ELR (cell line): Measurements from ENCODE around the gene BRSK2.
A peak's percentile ranks its signal among the peaks of the same experiment; 100 is the strongest.

Source experiments
- DNase-seq: peaks from one replicate; pipeline ENCODE4 v3.0.0-alpha.2; 2015; ENCODE audit warnings: low read depth

BRSK2 gene

DNA sequence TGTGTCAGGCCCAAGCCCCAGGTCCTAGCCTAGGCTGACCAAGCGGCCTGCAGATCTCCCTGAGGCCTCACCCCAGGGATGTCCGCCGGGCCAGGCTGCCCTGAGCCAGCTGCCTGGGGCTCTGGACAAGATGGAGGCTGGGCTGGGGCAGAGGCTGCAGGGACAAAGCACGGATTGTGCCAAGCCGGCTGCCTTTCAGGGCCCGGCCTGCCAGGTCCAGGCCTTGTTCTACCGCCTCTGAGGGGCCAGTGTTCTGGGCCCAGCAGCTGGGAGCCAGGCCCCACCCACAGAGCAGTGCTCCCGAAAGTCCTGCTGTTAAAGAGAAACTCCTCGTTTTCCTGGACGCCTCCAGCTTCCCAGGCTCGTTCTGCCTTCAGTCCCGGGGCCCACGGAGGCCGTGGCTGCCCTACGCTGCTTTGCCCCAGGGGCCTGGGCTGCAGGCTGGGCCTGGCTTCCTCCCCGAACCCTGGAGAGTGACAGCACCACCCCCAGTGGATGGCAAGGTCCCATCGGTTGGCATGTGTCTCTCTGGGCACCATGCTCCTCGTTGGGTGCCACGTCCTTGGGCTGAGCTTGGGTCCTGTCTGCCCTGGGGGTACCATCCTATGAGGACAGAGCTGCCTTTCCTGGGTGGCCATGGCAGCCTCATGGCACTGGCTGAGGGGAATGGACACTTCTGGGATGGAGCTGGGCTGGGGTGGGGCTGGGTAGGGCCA, 7.6 kb downstream of the BRSK2 start:
- no peak for DNase-seq

DNA sequence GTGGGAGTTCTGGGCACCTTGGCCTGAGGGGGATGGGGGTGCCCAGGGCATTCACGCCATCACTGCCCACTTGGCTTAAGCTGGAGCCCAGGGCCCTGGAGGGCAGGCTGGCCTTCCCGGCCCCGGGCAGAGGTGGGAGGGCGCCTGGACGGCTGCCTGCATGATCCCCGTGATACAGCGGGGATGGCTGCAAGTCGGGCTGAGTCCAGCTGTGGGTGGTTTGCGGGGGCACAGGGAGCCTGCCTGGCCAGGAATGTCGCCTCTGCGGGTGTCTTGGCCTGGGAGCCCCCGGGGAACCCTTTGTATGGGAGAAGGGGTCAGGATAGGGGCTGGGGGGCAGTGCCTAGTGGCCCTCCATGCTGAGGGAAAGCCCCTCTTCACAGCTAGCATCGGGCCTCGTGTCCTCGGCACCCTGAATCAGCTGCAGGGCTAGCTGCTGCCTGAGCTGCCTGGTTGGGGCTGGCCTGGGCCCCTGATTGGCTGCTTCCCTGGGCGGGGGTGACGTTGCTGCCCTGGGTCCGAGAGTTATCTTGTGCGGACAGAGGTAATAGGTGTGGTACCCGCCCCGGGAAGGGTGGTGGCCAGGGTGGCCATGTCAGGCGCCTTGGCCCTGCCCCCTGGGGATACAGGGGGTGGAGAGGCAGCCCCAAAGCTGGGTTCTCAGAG, 8.3 kb downstream of the BRSK2 start:
- DNase-seq: no peak

DNA sequence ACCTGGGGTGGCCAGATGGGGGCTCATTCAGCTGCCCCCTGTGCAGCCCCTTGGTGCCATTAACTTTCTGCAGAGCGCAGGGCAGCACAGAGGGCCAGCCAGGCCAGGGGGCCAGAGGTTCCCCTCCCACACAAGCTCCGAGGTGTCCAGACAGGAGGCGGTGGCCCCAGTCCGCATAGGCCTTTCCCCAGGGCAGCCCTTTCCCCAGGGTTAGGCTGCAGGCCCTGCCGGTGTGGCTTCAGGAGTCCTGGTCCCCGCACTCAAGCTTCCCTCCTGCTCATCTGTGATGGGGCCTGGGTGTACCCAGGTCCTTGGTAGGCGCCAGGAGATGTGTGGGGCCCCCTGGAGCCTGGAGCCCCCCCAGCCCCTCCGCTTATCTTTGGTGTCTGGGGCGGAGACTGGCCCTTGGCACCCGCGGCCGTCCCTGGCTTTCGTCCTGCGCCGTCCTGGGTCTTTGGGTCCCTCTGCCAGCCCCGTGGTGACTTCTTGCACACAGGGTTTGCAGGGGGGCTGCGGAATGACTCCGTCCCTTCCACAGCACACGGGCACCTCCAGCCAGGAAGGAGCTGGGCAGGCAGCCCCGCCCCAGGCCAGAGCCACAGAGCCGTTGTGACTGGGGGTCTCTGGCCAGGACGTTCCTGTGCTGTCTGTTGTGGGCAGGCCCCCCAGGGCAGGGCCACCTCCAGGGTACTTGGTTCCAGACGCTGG, 8.9 kb downstream of the BRSK2 start:
- no peak for DNase-seq

DNA sequence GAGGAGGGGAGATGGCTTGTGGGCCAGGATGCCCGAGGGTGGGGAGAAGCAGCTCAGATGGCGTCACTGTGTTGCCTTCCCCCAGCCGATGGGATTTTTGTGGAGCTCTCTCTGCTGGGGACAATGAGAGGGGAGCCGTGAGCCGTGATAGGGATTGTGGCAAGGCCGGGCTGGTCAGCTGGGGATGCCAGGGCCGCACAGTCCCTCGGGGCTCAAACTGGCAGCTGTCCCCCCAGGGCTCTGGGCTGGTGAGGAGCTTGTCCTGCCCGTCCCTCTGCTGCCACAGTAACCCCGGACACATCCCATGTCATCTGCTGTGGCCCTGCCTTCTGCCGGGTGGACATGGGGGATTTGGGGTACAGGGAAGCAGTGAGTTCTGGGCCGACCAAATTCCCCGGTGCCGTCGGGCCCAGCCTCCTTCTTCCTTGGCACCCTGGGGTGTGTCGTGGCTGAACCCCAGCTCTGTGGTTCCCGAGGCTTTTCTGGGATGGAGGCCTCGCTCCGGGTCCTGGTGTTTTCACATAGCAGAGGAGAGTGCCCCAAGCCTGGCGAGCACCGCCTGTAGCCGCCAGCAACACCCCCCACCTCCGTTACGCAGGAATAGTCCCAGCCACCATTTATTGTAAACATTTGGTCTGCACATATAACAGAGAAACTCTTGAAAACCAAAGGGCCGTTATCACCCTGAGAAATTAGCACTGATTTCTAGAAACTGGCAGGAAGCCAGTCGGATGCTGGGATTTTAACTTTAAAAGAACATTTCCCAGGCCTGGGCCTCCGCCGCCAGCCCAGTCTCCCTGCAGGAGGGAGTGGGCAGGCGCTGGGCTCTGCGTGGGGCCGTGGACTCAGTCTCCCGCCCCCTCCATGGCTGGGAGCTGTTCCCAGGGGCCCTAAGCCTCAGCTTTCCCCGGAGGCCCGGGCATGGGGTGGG, 9.9 kb downstream of the BRSK2 start:
- DNase-seq: no peak

DNA sequence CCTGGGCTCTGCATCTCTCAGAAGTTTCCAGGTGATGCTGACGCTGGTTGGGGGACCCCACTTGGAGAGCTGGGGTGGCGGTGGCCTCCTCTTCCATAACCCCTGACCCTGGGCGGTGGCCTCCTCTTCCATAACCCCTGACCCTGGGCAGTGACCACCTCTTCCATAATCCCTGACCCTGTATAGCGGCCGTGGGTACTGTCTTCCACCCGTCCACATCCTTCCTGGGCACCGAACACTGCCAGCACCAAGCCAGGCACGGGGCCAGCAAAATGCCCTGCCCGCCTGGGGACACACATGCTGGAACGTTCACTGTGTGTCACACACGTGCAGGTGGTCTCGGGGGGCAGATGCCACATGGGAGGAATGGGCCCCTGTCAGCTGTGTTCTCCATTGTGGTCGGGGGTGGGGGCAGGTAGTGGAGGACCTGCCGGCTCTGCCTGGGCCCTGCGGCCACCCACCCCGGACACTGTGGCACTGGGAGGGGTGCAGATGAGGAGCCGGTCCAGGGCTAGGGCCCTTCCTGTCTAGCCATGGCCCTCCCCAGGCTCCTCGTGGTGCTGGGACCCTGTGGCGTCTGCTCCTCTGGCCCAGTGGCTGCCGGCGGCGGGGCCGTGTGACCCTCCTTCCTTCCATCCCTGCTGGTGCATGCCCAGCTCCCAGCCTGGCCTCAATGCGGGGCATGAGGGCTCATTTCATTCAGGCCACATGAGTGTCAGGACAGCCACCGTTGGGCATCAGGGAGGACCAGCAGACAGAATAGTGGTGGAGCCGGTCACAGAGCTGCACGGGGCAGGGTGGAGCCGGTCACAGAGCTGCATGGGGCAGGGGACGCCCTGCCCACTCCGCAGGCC, 10.8 kb downstream of the BRSK2 start:
- no peak for DNase-seq

DNA sequence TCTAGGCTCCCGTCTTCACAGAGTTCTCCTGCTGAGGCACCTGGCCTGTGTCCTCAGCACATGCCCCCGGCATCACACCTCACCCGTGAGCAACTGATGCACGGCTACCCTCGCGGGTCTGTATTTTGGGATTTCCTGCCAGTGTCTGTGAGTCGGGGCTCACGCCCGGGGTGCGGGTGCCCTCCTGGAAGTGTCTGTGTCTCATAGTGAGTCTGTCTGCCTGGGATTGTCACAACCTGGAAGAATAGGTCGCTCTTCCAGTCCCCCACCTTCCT, 11.4 kb downstream of the BRSK2 start:
- no peak for DNase-seq

DNA sequence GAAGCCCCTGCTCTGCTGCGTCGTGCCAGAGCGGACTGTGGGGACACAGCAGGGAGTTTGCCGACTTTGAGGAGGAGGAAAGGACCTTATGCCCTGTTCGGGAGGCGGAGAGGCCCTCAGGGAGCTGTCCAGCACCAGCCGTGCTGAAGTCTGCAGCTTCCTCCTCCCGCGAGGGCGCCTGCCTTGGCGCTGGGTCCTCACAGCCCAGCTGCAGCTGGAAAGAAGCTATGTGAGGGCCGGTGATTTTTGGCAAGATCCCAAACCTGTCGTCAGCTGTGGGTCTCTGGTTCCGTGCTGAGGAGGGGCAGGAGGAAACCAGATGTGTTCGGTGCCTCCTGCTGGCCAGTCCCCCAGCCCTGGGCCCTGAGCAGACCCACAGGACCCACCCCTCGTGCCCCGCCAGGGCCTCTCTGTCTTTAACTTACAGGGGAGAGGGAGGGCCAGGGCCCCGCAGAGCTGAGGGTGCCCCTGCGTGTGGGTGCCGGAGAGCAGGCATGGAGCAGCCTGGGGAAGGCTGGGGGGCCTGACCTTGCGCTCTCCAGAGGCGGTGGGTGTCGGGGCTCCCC, 12.0 kb downstream of the BRSK2 start:
- DNase-seq: peak; percentile 50

DNA sequence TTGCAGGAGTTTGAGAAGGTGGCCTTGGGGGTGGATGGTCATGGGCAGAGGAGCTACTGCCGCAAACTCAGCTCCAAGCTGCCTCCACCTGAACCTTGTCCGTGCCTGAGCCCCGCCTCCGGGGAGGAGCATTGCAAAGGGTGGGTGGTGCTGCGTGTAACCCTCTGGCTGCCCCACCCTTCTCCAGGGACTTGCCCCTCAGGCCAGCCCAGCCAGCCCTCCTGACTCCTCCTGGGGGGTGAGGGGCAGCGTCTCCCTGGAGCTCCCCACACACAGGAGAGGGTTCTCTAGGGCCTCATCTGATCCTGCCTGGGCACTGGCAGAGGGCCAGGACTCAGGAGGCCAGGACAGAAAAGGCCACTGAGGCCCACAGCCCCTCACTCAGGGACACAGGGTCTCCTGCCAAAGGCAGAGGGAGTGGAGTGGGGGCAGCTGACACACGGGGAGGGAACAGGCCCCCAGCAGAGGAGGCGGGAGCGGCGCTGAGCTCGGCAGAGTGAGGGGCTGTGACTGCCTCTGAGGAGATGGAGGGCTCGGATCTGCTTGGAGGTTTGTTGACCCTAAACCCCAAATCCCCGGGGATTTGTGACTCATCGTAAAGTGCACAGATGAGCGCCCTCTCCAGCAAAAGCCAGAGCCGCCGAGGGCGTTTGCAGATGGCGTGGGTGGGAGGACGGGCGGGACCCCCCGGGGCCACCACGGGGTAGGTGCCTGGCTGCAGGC, 12.8 kb downstream of the BRSK2 start:
- no peak for DNase-seq

DNA sequence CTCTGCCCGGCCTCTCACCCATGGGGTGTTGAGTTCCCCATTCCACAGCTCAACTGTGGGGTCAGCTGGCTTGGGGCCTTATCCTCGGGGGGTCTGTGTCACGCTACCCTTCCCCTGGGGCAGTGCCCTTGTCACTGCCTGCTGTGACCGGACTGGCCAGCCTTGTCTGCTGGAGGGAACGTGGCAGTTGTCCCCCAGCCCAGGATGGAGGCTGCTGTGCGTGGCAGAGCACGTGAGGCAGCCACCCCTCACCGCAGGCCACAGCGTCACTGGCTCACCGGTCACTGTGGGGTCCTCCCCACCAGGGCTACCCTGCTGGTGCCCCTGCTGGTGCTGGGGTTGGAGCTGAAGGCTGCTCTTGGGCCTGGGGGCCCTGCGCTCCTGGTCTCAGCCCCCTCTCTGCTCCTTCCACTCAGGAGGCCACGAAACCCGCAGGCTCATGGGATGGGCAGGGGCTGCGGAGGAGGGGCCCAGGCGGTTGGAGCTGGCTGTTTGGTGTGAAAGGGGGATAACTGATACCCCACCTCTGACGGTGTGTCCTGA, 13.4 kb downstream of the BRSK2 start:
- no peak for DNase-seq

DNA sequence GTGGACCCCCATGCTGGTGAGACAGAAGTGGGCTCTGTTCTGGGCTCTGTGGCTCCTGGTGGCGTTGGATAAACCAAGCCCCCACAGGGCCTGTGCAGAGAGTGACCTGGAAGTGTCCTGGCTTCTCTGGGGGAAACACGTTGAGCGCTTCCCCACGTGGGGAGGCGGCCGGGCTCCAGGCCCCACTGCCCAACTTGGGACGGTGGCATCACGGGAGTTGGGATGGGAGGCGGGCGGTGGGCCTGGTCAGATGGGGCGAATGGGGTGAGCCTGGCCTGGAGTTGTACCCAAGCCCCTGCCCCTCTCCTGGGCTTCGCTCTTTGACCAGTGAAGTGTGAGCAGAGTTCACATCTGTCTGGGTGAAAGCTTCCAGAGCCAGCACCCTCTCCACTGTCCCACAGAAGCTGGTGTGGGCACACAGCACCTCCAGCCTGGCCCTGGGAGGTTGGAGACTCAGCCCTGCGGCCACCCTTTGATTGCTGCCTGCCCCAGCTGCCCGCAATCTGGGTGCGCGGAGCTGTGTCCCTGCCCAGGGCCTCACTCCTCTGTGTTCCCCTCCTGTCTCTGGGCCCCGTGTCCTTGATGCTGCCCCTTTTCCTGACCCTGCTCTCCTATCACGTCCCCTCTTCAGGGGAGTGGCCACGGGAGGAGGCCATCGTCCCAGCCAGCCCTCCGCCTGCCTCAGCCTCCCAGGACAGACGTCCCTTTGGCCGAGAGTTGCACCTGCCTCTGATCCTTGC, 14.2 kb downstream of the BRSK2 start:
- no peak for DNase-seq

DNA sequence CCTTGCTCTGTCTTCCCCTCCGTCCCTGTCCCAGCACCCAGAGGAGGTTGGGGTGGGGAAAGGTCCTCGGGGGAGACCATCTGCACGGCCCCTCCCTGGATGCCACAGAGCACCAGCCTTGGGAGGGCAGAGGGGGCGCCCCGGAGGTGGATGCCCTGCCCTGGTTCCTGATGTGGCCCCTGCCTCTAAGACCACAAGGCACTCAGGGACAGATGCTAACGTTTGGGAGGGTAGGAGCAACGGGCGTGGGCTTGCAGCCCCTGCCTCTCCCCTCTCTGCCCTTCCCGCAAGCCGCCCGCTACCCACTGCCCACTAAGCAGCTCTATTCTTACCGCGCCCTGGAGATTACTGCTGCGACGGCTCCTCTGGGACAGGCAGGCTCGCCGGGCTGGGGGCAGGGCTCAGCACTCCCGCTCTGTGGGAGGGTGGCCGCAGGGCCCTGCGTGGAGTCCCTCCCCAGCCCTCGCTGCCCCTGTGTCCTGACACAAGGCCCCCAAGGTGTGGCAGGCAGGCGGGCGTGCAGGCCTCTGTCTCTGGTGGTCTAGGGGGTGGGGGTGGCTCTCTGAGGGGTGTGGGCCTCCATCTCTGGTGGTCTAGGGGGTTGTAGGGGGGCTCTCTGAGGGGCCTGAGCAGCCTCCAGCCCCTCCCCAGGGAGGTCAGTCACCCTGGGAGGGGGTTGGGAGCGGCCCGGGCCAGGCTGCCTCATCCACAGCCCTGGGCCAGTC, 14.9 kb downstream of the BRSK2 start:
- no peak for DNase-seq

DNA sequence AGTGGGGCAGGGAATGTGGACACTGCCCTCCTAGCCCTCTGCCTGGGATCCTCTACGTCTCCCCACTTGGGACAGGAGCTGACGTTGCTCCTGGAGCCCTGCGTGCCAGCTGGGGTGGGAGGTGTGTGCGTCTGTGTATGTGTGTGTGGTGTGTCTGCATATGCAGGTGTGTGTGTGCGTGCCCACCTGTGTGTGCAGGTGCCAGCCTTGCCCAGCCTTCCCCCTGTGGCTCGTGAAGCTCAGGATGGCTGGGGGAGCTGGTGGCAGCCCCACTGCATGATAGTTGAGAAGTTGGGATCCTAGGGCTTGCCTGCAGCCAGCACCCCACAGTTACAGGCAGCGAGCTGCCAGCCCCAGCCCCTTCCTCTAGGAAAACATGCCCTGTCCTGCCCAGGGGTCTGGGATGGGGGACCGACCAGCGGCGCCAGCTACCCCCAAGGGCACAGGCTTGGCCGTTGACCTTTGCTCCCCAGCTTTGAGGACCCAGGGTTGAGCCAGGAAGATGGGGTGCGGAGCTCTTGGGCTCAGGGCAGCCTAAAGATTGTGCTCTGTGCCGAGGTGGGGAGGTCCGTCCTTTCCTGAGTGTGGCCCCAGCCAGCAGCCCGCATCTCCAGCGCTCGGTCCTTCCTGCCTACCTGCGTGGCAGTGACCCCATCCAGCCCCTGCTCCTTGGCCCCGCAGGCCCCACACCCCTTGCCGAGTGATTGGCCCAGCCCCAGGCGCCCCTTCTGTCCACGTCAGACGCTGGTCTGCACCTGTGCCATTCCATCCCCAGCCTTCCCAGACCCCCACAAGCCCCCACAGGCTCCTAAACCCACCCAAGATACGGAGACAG, 15.7 kb downstream of the BRSK2 start:
- DNase-seq: no peak

DNA sequence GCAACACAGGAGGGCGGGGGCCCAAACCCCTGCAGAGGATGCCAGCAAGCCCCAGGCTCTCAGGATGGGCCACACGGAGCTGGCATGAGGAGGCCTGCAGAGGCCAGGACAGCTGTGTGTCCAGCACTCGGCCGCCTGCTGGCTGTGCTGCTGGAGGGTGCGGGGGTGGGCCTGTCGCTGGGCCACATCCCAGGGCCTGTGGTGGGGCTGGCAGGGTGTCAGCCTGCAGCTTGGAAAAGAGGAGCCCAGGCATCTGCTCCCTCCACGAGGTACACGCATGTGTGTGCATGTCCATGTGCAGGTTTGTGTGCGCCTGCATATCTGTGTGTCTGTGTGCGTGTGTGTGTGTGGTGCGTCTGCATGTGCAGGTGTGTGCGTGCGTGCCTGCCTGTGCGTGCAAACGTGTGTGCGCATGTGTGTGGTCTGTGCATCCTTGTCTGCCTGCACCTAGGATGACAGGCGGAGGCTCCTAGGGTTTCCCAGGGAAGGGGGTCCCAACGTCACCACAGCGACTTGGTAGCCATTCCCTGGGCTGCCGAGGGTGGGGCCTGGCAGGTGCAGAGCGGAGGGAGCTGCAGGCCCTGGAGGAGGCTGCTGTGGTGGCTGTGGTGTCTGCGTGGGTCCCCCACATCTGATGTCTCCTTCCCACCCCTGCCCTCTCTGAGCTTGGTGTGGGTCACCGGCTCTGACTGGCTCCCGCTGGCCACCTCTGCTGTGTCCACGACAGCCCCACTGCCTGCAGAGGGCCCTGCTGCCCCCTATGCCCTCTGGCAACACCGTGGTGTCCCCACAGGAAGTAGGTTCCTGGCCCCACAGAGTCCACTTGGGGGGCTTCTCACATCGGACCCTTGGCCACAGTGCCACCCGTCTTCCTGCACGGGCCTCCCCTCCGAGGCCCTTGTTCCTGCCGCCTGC, 17.1 kb downstream of the BRSK2 start:
- DNase-seq: no peak

DNA sequence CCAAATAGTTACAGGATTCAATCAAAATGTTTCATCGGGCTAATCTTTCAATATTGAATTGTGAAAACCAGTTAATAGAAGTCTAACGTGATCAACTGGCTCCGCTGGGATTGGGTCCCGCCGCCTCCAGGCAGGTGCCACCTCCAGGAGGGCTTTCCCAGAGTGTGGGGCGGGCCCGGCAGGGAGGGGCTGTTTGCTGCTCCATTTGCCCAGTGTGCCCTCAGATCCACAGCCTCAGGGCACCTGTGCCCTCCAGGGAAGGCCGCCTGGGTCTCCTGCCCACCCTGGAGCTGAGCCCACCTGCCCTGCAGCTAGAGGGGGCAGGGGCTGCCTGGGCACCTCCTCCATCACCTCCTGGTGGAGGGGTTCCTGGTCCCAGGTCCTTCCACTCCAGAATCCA, 17.9 kb downstream of the BRSK2 start:
- no peak for DNase-seq

DNA sequence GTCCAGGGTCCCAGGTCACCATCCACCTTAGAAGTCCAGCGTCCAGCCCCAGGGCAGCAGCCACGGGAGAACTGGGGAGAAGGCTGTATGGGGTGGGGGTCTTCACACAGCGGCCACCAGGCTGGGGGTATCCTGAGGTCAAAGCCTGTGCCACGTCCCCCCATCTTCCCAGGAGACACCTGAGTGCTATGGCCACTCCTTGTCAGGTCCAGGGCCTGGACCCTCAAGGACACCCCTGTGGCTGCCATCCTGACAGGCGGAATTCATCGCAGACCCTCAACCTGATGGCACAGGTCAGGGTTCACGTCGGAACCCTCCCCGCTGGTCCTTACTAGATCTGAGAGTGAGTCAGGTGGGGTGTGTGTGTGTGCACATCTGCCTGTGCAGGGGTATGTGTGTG, 18.6 kb downstream of the BRSK2 start:
- DNase-seq: no peak

DNA sequence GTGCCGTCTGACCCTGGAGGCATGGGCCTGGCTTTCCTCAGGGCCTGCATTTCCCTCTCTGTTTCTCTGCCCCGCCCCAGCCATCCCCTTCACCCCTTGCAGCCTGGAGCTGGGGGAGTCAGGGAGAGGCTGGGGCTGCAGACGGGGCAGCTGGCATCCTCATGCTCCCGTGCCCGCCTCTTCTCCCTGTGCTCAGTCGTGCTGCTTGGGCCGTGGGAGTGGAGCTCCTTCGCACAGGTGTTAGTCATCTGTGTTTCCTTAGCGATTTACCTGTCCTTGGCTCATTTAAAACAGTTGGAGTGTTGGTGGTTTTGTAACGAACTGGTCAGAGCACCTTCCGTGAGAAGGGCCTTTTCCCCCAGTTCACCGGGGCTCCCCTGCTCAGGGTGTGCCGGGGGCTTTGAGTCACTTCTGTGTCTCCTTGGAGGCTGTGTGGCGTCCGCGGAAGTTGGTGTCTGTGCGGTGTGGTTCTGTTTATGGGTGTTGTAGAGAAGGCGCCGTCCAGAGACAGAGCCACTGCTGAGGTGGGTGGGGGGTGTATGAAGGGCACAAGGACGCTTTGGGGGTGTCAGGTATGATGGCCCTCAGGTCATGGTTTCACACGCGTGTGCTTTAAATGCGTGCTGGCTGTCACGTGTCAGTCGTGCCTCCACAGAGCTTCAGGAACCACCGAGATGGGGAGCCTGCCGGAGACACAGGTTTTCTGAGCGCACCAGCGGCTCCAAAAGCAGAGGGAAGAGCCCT, 19.5 kb downstream of the BRSK2 start:
- DNase-seq: no peak
